ENCODE measurements around the gene RAMACL. TPM values are rescaled to one million over a fixed set of nuclear protein-coding genes. Genes with fewer than 3 reads are reported as not detected.

Gene RAMACL
- total and polyA plus RNA-seq, 2 of the 13 experiments (the other 11 are each of a cell fraction or from before 2014, with no cell fraction given) = 0.09 to 0.29 TPM

DNA sequence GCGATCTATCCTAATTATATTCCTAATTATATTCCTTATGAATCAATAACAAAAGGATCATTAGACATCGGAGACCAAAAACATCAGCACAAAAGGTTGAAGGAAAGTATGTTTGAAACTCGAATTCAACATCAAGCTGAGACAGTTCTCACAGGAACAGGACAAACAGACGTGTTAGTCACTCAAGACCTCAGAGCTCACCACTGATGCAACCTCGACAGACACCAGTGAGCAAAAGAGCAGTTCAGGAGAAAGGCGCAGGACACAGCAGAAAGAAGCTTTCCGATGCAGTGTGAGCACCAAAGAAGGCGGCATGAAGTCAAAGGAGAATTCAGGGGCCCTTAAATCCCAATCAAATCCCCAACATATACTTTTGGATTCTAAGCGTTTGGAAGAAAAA, 6.3 kb upstream of the RAMACL start:
- ATAC-seq (no peak), FAIRE-seq (no peak), DNase-seq (ENCODE audit: low spot score) (no peak)
- 22% methylated on average over 9 of the region's 9 CpGs for WGBS (ENCODE audit: low lambda C conversion rate)
- no peak overlapping the region for H3K9ac ChIP-seq (ENCODE audit: insufficient read depth, low read depth, low read length)
- TF ChIP-seq ZNF776 (CRISPR knock-in tag; IDR thresholded peaks at IDR 0.05) (no peak), ZSCAN22 (CRISPR knock-in tag; IDR thresholded peaks at IDR 0.05) (no peak), ZC3H13 (CRISPR knock-in tag; IDR thresholded peaks at IDR 0.05) (no peak), FOSL2 (CRISPR knock-in tag; IDR thresholded peaks at IDR 0.05) (no peak), NFE2L2 (IDR thresholded peaks at IDR 0.05; ENCODE audit: low read length) (no peak), TRIM24 (CRISPR knock-in tag; IDR thresholded peaks at IDR 0.05) (no peak), POLR2A (IDR thresholded peaks at IDR 0.05; ENCODE audit: insufficient read depth in 1 of 2, low read depth in 2 of 2, low read length in 2 of 2) (no peak)
- TF ChIP-seq, protein P1, sequence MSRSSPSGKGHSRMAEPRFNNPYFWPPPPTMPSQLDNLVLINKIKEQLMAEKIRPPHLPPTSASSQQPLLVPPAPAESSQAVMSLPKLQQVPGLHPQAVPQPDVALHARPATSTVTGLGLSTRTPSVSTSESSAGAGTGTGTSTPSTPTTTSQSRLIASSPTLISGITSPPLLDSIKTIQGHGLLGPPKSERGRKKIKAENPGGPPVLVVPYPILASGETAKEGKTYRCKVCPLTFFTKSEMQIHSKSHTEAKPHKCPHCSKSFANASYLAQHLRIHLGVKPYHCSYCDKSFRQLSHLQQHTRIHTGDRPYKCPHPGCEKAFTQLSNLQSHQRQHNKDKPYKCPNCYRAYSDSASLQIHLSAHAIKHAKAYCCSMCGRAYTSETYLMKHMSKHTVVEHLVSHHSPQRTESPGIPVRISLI (CRISPR knock-in tag; IDR thresholded peaks at IDR 0.05; ENCODE audit: borderline replicate concordance) = no peak
- CTCF ChIA-PET (ENCODE audit: low intra/inter-chr PET ratio, low total read pairs) = no interaction called here
- intact Hi-C loops (cut with micrococcal nuclease; ENCODE audit: unreplicated experiment) = loop anchor here (5.0 kb wide), 1 partner anchor 316 kb away; no protein-coding TSS in a partner anchor
- no peaks in the 10 kb centered on the region for H3K9me3 ChIP-seq (ENCODE audit: low read length)
- POLR2A ChIA-PET = no interaction called here
- no peak overlapping the region for H3K27ac ChIP-seq (ENCODE audit: extremely low read length, insufficient read depth, low read length)
- BruUV-seq (replicated peaks) = no TSS peak
- H3K79me2 ChIP-seq (ENCODE audit: insufficient read depth, low read length) = no peaks in the 10 kb centered on the region
- no peak overlapping the region for H3K4me2 ChIP-seq (ENCODE audit: low read depth, low read length)
- H3K27me3 ChIP-seq (ENCODE audit: control insufficient read depth in 1 of 2, insufficient read depth in 2 of 2, low read length in 2 of 2) = peaks cover 8 to 64% of the 10 kb centered on the region in 2 experiments
- H2AFZ ChIP-seq (ENCODE audit: low read length) = no peak overlapping the region
- in situ Hi-C loops (cut with HindIII; ENCODE audit: extremely low pct_ligation_motif_present, low pct_unique_long_range_greater_than_20kb) = no loop called here
- no peaks in the 10 kb centered on the region for H3K4me1 ChIP-seq (ENCODE audit: insufficient read depth, low read length)
- no peaks in the 10 kb centered on the region for H4K20me1 ChIP-seq (ENCODE audit: insufficient read depth, low read length)
- no peak overlapping the region for H3K4me3 ChIP-seq (replicated peaks in 1 of 3; ENCODE audit: insufficient read depth in 1 of 3, low read depth in 2 of 3, low read length in 3 of 3)
- H3K36me3 ChIP-seq (replicated peaks in 1 of 2; ENCODE audit: control insufficient read depth in 1 of 2, insufficient read depth in 2 of 2, low read length in 2 of 2) = no peaks in the 10 kb centered on the region

DNA sequence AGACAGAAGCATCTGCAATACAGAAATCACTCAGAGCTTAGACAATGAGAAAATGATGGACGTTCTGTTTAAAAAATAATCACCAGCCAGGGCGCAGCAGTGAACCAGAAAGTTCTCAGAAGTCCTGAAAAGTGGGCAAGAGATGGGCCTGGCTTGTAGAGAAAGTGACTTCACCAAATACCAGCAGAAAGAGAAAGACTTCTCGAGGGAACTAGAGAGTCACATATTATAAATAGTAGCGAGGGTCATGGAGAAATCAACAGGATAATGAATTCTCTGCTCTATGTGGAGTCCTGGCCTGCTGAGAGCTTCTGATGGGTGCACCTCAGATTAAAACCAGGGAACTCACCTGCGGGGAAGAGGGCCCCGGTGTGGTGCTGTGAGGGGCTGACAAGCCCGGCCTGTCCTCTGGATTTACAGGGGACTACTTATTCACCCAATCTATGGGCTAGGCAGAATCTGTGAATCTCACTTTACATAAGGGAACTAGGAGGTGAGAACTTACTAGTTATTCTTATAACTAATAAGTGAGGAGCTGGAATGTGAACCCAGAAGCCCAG, 5.6 kb upstream of the RAMACL start:
- H2AFZ ChIP-seq (ENCODE audit: low read length) = no peak overlapping the region
- H3K4me3 ChIP-seq (replicated peaks in 1 of 3; ENCODE audit: insufficient read depth in 1 of 3, low read depth in 2 of 3, low read length in 3 of 3) = no peak overlapping the region
- DNase-seq (ENCODE audit: low spot score) = no peak
- no peaks in the 10 kb centered on the region for H3K4me1 ChIP-seq (ENCODE audit: insufficient read depth, low read length)
- H3K36me3 ChIP-seq (replicated peaks in 1 of 2; ENCODE audit: control insufficient read depth in 1 of 2, insufficient read depth in 2 of 2, low read length in 2 of 2) = no peaks in the 10 kb centered on the region
- CTCF ChIA-PET (ENCODE audit: low intra/inter-chr PET ratio, low total read pairs) = no interaction called here
- no peaks in the 10 kb centered on the region for H3K79me2 ChIP-seq (ENCODE audit: insufficient read depth, low read length)
- in situ Hi-C loops (cut with HindIII; ENCODE audit: extremely low pct_ligation_motif_present, low pct_unique_long_range_greater_than_20kb) (no loop called here), intact Hi-C loops (cut with micrococcal nuclease; ENCODE audit: unreplicated experiment) (loop anchor here (5.0 kb wide), 1 partner anchor 315 kb away; no protein-coding TSS in a partner anchor)
- no peaks in the 10 kb centered on the region for H4K20me1 ChIP-seq (ENCODE audit: insufficient read depth, low read length)
- H3K27ac ChIP-seq (ENCODE audit: extremely low read length, insufficient read depth, low read length) = no peak overlapping the region
- POLR2A ChIA-PET = no interaction called here
- peaks cover 7 to 56% of the 10 kb centered on the region in 2 experiments; a peak in 4 of 5 replicates for H3K27me3 ChIP-seq (ENCODE audit: control insufficient read depth in 1 of 2, insufficient read depth in 2 of 2, low read length in 2 of 2)
- no peak for ATAC-seq
- 5% methylated on average over 7 of the region's 7 CpGs for WGBS (ENCODE audit: low lambda C conversion rate)
- no peak for FAIRE-seq
- H3K9me3 ChIP-seq (ENCODE audit: low read length) = no peaks in the 10 kb centered on the region
- no peak overlapping the region for H3K9ac ChIP-seq (ENCODE audit: insufficient read depth, low read depth, low read length)
- H3K4me2 ChIP-seq (ENCODE audit: low read depth, low read length) = no peak overlapping the region
- no TSS peak for BruUV-seq (replicated peaks)
- TF ChIP-seq ZNF691 (CRISPR knock-in tag; IDR thresholded peaks at IDR 0.05; ENCODE audit: borderline replicate concordance, low read depth) (no peak), TCF7 (IDR thresholded peaks at IDR 0.05; ENCODE audit: low read depth) (no peak), ZNF331 (CRISPR knock-in tag; IDR thresholded peaks at IDR 0.05) (no peak), U2AF2 (IDR thresholded peaks at IDR 0.05; ENCODE audit: low read depth, low read length) (no peak), HOXA3 (CRISPR knock-in tag; IDR thresholded peaks at IDR 0.05) (no peak), ZSCAN5A (CRISPR knock-in tag; IDR thresholded peaks at IDR 0.05; ENCODE audit: borderline replicate concordance) (no peak), TEAD3 (CRISPR knock-in tag; optimal IDR thresholded peaks at IDR 0.05; ENCODE audit: borderline replicate concordance) (no peak), ZBTB7B (CRISPR knock-in tag; IDR thresholded peaks at IDR 0.05) (no peak), ZNF543 (CRISPR knock-in tag; IDR thresholded peaks at IDR 0.05) (no peak), SOX5 (CRISPR knock-in tag; IDR thresholded peaks at IDR 0.05; ENCODE audit: borderline replicate concordance) (no peak), CC2D1A (CRISPR knock-in tag; IDR thresholded peaks at IDR 0.05) (no peak)

Measured in HepG2 (cell line).